GM10266 (cell line): ENCODE results near the gene MS4A2.
A peak's percentile ranks its signal among the peaks of the same experiment; 100 is the strongest.

Source experiments
- DNase-seq: peaks from one replicate; pipeline ENCODE4 v3.0.0; 2012; ENCODE audit errors: extremely low spot score
- CTCF ChIP-seq: IDR thresholded peaks from 2 replicates; pipeline ENCODE4 v1.5.1; 2012; ENCODE audit warnings: mild to moderate bottlenecking, low read depth; ENCODE audit not compliant: control insufficient read depth, insufficient read depth; ENCODE audit errors: missing control alignments

The MS4A2 gene

GRCh38 chr11:60111793-60112192, 23.3 kb downstream of the MS4A2 start:
- DNase-seq, result no peak
- TF ChIP-seq CTCF, result no peak

DNA sequence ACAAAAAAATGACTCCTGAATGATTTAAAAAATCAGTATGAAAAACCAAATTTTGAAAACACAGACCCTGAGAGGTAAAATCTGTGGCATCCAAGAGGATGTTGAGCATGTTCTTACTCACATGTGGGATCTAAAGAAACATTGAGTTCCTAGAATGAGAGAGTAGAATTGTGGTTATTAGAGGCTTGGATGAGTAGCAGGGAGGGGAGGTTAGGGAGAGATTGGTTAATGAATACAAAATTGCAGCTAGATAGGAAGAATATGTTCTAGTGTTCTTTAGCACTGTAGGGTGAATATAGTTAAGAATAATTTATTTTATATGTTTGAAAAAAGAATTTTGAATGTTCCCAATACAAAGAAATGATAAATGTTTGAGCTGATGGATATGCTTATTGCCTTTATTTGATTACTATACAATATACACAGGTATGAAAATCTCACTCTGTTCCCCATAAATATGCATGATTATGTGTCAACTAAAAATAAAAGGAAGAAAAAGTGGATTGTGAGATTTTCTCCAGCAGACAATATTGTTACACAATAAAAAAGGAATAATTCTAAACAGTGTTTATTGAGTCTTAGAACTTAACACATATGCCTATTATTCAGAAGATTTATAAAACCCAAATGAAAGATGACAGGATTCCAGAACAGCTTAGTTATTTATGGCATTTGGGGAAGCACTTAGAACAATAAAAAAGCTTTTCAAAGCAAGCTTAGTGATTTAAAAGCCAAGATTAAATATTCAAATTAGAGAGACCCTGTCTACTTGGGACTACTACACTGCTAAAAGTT, 28.7 kb downstream of the MS4A2 start:
- DNase-seq, result no peak
- TF ChIP-seq CTCF, result no peak

- TF ChIP-seq CTCF, result no peak
- DNase-seq, result peak; percentile 35
Measured at GRCh38 chr11:60118338-60118737, 29.9 kb downstream of the MS4A2 start.

DNA sequence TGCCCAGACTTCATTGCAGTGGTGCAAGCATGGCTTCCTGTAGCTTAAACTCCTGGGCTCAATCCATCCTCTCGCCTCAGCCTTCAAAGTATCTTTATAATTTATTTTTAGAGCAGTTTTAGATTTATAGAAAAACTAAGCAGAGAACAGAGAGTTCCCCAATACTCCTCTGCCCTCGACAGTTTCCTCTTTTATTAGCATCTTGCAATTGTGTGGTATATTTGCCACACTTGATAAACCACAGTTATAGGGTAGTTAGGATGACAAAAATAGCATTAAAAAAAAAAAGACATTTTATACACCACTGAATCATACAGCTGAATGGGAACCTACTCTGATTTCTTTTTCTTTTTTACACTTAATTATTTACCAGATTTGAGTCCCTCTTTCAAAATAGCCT, 31.2 kb downstream of the MS4A2 start:
- TF ChIP-seq CTCF, result no peak
- no peak for DNase-seq

DNA sequence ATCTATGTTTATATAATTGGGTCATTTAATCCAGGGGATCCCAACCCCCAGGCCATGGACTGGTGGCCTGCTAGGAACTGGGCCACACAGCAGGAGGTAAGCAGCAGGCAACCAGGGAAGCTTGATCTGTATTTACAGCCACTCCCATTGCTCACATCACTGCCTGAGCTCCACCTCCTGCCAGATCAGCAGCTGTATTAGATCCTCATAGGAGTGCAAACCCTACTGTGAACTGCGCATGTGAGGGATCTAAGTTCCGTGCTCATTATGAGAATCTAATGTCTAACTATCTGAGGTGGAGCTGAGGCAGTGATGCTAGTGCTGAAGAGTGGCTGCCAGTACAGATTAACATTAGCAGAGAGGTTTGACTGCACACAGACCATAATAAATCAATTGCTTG, 32.8 kb downstream of the MS4A2 start:
- DNase-seq, result no peak

DNA sequence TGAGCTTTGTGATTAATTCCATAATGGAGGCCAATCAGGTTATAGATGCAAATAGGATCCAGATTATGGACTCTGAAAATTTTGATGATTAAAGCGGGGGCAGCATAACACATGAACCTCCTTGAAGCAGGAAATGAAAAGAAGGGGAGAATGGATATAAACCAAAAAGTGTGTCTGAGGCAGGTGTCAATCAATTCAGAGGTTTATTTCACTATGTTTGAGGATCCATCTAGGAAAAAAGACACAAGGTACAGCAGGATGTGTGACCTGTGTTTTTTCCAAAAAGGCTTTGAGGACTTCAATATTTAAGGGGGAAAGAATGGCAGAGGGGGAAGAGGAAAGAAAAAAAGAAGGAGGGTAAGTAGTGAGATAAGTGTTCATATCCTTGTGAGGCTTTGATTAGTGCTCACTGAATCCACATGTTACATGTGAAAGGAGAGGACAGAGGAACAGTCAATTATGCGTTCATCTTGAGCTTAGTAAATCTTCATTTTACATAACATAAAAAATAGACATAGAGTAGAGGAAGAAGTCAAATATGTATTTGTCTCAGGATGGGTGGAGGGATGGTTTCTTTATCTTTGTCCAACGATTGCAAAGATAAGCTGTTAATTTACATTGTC, 34.1 kb downstream of the MS4A2 start:
- DNase-seq, result no peak
- TF ChIP-seq CTCF, result no peak

More for the DNA sequence above, 32.8 kb downstream of the MS4A2 start:
- no peak for TF ChIP-seq CTCF

- DNase-seq, result no peak
- TF ChIP-seq CTCF, result no peak
Measured at GRCh38 chr11:60124802-60125432, 36.5 kb downstream of the MS4A2 start.
